ENCODE measurements around the gene CDH2. TPM values are rescaled to one million over a fixed set of nuclear protein-coding genes. Genes with fewer than 3 reads are reported as not detected.

Gene CDH2
- 0.27 to 0.71 TPM (median 0.46 TPM) in 3 replicates for polyA plus RNA-seq
- polyA plus RNA-seq (2011; ENCODE audit: low read depth), result not detected
- polyA plus RNA-seq (2011; cell fraction: cytosol; rRNA removed), result 0.26 and 0.43 TPM in 2 replicates
- polyA plus RNA-seq (2011; cell fraction: nucleus; rRNA removed), result 0.71 and 1.3 TPM in 2 replicates
- 0.13 and 0.66 TPM in 2 replicates for polyA plus RNA-seq (2012; ENCODE audit: low replicate concordance)
- 0.10 to 2.4 TPM (median 0.61 TPM) in 3 replicates for polyA minus RNA-seq
- not detected for polyA minus RNA-seq (2011; cell fraction: cytosol; rRNA and poly(A)+ RNA removed)
- 0.95 and 1.8 TPM in 2 replicates for polyA minus RNA-seq (2011; cell fraction: nucleus; rRNA and poly(A)+ RNA removed)

- Histone ChIP-seq H3K36me3 (ENCODE audit: control insufficient read depth in 2 of 2, extremely low read depth in 1 of 2, insufficient read depth in 2 of 2, low read length in 2 of 2) (no peaks in the 10 kb centered on the region), H3K4me1 (ENCODE audit: control insufficient read depth, extremely low read depth, insufficient read depth, low read length) (peaks cover 3% of the 10 kb centered on the region), H2AFZ (ENCODE audit: control insufficient read depth, low read length) (peak within 1 kb of the TSS; percentile 68), H3K27me3 (ENCODE audit: control insufficient read depth, extremely low read depth, insufficient read depth, low read length) (peaks cover 51% of the 10 kb centered on the region), H3K4me3 (ENCODE audit: control insufficient read depth in 2 of 3, extremely low read depth in 1 of 3, insufficient read depth in 2 of 3, low read depth in 1 of 3, low read length in 3 of 3) (peak within 1 kb of the TSS; percentile 44 to 72 (median 62)), H3K4me2 (ENCODE audit: control insufficient read depth, extremely low read depth, insufficient read depth, low read depth, low read length) (peak within 1 kb of the TSS; percentile 74), H3K9me1 (ENCODE audit: control insufficient read depth, extremely low read depth, insufficient read depth, low read length) (no peaks in the 10 kb centered on the region), H3K9ac (ENCODE audit: control insufficient read depth, extremely low read depth, insufficient read depth, low read length) (no peak within 1 kb of the TSS), H4K20me1 (ENCODE audit: control insufficient read depth, extremely low read depth, insufficient read depth, low read length) (no peaks in the 10 kb centered on the region), H3K79me2 (ENCODE audit: control insufficient read depth, insufficient read depth, low read length) (no peaks in the 10 kb centered on the region), H3K9me3 (ENCODE audit: control insufficient read depth, low read depth, low read length) (no peaks in the 10 kb centered on the region), H3K27ac (ENCODE audit: control insufficient read depth, insufficient read depth, low read length) (no peak within 1 kb of the TSS)
- TF ChIP-seq CTCF (optimal IDR thresholded peaks at IDR 0.05 in 1 of 3, IDR thresholded peaks at IDR 0.05 in 1 of 3, conservative IDR thresholded peaks at IDR 0.05 in 1 of 3; ENCODE audit: extremely low read depth in 1 of 3, insufficient read depth in 2 of 3, low read length in 3 of 3), result no peak
- no peak for TF ChIP-seq EZH2 (IDR thresholded peaks at IDR 0.05; ENCODE audit: low read length)
- dilution Hi-C loops (cut with MboI; ENCODE audit: extremely low pct_ligation_motif_present, low sequenced_read_pairs), result no loop called here
- DNase-seq (ENCODE audit: low read depth, low spot score) (no peak), FAIRE-seq (no peak)
These were observed at the start of gene CDH2 for GRCh38 chr18:28176948-28177827. Gene CDH2 (minus strand): TSS chr18:28177130. CDS start chr18:28177022, 108 bp downstream.

GRCh38 chr18:28212060-28212459 lies 35.1 kb upstream of the CDH2 start:
- H3K36me3 ChIP-seq (ENCODE audit: control insufficient read depth in 2 of 2, extremely low read depth in 1 of 2, insufficient read depth in 2 of 2, low read length in 2 of 2), result no peaks in the 10 kb centered on the region
- no peaks in the 10 kb centered on the region for H3K27me3 ChIP-seq (ENCODE audit: control insufficient read depth, extremely low read depth, insufficient read depth, low read length)
- H3K9me3 ChIP-seq (ENCODE audit: control insufficient read depth, low read depth, low read length), result no peaks in the 10 kb centered on the region
- H3K9me1 ChIP-seq (ENCODE audit: control insufficient read depth, extremely low read depth, insufficient read depth, low read length), result no peaks in the 10 kb centered on the region
- no peaks in the 10 kb centered on the region for H3K4me1 ChIP-seq (ENCODE audit: control insufficient read depth, extremely low read depth, insufficient read depth, low read length)
- H3K79me2 ChIP-seq (ENCODE audit: control insufficient read depth, insufficient read depth, low read length), result no peaks in the 10 kb centered on the region
- no peak overlapping the region for H3K4me3 ChIP-seq (ENCODE audit: control insufficient read depth in 2 of 3, extremely low read depth in 1 of 3, insufficient read depth in 2 of 3, low read depth in 1 of 3, low read length in 3 of 3)
- no peak overlapping the region for H2AFZ ChIP-seq (ENCODE audit: control insufficient read depth, low read length)
- H3K9ac ChIP-seq (ENCODE audit: control insufficient read depth, extremely low read depth, insufficient read depth, low read length), result no peak overlapping the region
- no peak for FAIRE-seq
- DNase-seq (ENCODE audit: low read depth, low spot score), result no peak
- no peaks in the 10 kb centered on the region for H4K20me1 ChIP-seq (ENCODE audit: control insufficient read depth, extremely low read depth, insufficient read depth, low read length)
- TF ChIP-seq EZH2 (IDR thresholded peaks at IDR 0.05; ENCODE audit: low read length) (no peak), CTCF (optimal IDR thresholded peaks at IDR 0.05 in 1 of 3, IDR thresholded peaks at IDR 0.05 in 1 of 3, conservative IDR thresholded peaks at IDR 0.05 in 1 of 3; ENCODE audit: extremely low read depth in 1 of 3, insufficient read depth in 2 of 3, low read length in 3 of 3) (no peak)
- no peak overlapping the region for H3K4me2 ChIP-seq (ENCODE audit: control insufficient read depth, extremely low read depth, insufficient read depth, low read depth, low read length)
- dilution Hi-C loops (cut with MboI; ENCODE audit: extremely low pct_ligation_motif_present, low sequenced_read_pairs), result no loop called here
- H3K27ac ChIP-seq (ENCODE audit: control insufficient read depth, insufficient read depth, low read length), result no peak overlapping the region

Data from keratinocyte (primary cell).